Breast epithelium (tissue), 4 donors: Measurements from ENCODE around the gene PPP1R11. TPM values are rescaled to one million over a fixed set of nuclear protein-coding genes. Genes with fewer than 3 reads are reported as not detected.
"Not testable (repeated sequence)": the region's sequence is repeated elsewhere in the genome, so short reads cannot be mapped to it uniquely, and the experiment has no call there.

Experiments used
- DNase-seq, 2 donors: peaks; one replicate each; pipeline ENCODE4 v3.0.0-alpha.2; 2019; ENCODE audit warnings: low spot score in 2 of 2
- H3K27ac ChIP-seq, 2 donors: fragments of 200-600 bp; sonication (generic) in 1 of 2; one replicate each; pipeline ENCODE4 v1.5.1; 2016 to 2019; ENCODE audit warnings: mild to moderate bottlenecking in 1 of 2
- H3K27me3 ChIP-seq, 2 donors: fragments of 200-600 bp; sonication (generic) in 1 of 2; one replicate each; pipeline versions ENCODE4 v1.5.1 to v1.6.0; 2017 to 2019; ENCODE audit warnings: control low read depth in 1 of 2, mild to moderate bottlenecking in 1 of 2
- H3K36me3 ChIP-seq: fragments of 200-600 bp; one replicate; pipeline ENCODE4 v1.5.1; 2019
- H3K4me1 ChIP-seq, 2 donors: fragments of 200-600 bp; sonication (generic); one replicate each; pipeline ENCODE4 v1.5.1; 2016 to 2019; ENCODE audit warnings: control low read depth in 1 of 2
- H3K4me3 ChIP-seq, 3 donors: fragments of 200-600 bp; sonication (generic); 1 replicate in 2 of 3; 2 replicates in 1 of 3; pipeline ENCODE4 v1.5.1; 2016 to 2019; ENCODE audit warnings: mild to moderate bottlenecking in 3 of 3, moderate library complexity in 2 of 3
- H3K9me3 ChIP-seq, 2 donors: fragments of 200-600 bp; sonication (generic) in 1 of 2; one replicate each; pipeline ENCODE4 v1.5.1; 2016 to 2019; ENCODE audit warnings: control low read depth in 1 of 2
- POLR2A ChIP-seq: fragments of 450-650 bp; IDR thresholded peaks from one replicate; pipeline ENCODE4 v1.6.1; 2016; ENCODE audit warnings: antibody characterized with exemption, mild to moderate bottlenecking, moderate library complexity
- POLR2AphosphoS5 ChIP-seq, 3 donors: sonication (generic); formaldehyde crosslinking; IDR thresholded peaks; one replicate each; pipeline ENCODE4 v1.6.1; 2017; ENCODE audit warnings: antibody characterized with exemption in 3 of 3
- intact Hi-C: fragments of 100-400 bp; cut with DNase I; formaldehyde crosslinking; loops from one replicate; pipeline ENCODE4 v1.15.1; 2023; ENCODE audit warnings: low total_unique reads
- total RNA-seq, 3 donors: library from RNA; depleted of rRNA; stranded (reverse); fragments of >200 nt; gene quantifications; one replicate each; pipeline ENCODE4 v1.1.0, GENCODE V29; 2016
- TF ChIP-seq, protein P1 (sequence below), 3 donors: fragments of 450-650 bp; IDR thresholded peaks; one replicate each; pipeline ENCODE4 v1.5.1; 2016 to 2017; ENCODE audit warnings: antibody characterized with exemption in 3 of 3, mild to moderate bottlenecking in 3 of 3, moderate library complexity in 3 of 3

Gene PPP1R11
- total RNA-seq, 3 donors from 2014 or later, result 28.2 to 43.5 (median 35.8) TPM

DNA sequence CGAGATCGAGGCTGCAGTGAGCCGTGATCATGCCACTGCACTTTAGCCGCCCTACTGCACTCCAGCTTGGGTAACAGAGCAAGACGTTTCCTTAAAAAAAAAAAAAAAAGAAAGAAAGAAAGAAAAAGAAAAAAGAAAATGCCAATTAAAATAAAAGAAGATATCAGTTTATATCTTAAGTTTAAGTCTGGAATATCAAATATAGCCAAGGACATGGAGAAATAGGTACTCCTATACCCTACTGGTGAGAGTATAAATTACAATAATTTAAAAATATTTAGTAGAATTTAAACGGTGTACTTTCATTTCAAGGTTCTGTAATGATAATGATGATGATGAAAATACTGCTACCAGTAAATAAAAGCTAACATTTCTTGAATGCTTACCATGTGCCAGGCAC is 49.7 kb downstream of the PPP1R11 start:
- no peak overlapping the region for H3K4me3 ChIP-seq
- no peak for DNase-seq
- TF ChIP-seq, protein P1, sequence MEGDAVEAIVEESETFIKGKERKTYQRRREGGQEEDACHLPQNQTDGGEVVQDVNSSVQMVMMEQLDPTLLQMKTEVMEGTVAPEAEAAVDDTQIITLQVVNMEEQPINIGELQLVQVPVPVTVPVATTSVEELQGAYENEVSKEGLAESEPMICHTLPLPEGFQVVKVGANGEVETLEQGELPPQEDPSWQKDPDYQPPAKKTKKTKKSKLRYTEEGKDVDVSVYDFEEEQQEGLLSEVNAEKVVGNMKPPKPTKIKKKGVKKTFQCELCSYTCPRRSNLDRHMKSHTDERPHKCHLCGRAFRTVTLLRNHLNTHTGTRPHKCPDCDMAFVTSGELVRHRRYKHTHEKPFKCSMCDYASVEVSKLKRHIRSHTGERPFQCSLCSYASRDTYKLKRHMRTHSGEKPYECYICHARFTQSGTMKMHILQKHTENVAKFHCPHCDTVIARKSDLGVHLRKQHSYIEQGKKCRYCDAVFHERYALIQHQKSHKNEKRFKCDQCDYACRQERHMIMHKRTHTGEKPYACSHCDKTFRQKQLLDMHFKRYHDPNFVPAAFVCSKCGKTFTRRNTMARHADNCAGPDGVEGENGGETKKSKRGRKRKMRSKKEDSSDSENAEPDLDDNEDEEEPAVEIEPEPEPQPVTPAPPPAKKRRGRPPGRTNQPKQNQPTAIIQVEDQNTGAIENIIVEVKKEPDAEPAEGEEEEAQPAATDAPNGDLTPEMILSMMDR (IDR thresholded peaks at IDR 0.05), result no peak
- TF ChIP-seq POLR2AphosphoS5 (IDR thresholded peaks at IDR 0.05), result no peak
- no peak for TF ChIP-seq POLR2A
- no peaks in the 10 kb centered on the region for H3K9me3 ChIP-seq
- no peaks in the 10 kb centered on the region for H3K4me1 ChIP-seq
- intact Hi-C loops, result no loop called here
- H3K36me3 ChIP-seq, result no peaks in the 10 kb centered on the region
- H3K27ac ChIP-seq, result no peak overlapping the region
- peaks cover 0 to 17% of the 10 kb centered on the region in 2 donors for H3K27me3 ChIP-seq

DNA sequence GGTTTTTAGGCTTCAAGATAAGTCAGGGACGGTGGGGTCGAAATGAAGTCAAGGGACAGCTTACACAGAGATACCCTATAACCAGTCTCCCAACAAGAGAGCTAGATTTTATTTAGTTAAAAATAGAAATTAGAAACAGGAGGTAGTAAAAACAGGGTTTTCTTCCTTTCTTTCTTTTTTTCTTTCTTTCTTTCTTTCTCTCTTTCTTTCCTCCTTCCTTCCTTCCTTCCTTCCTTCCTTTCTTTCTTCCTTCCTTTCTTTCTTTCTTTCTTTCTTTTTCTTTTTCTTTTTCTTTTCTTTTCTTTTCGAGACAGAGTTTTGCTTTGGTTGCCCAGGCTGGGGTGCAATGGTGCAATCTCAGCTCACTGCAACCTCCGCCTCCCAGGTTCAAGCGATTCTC is 51.7 kb downstream of the PPP1R11 start:
- H3K27me3 ChIP-seq, DNase-seq, intact Hi-C loops, H3K4me1 ChIP-seq, H3K27ac ChIP-seq, H3K36me3 ChIP-seq, H3K9me3 ChIP-seq, H3K4me3 ChIP-seq: not testable (repeated sequence)

Other genes with a start within 250 kb of the PPP1R11 start
- gene HLA-G, start 239.4 kb upstream of the PPP1R11 start, total RNA-seq, result not detected
- 100 to 1,000 TPM; 327 to 617 (median 473) TPM for gene HLA-A, start 124.7 kb upstream of the PPP1R11 start, total RNA-seq
- 10 to 100 TPM; 14.2 to 39.7 (median 24.1) TPM for gene POLR1H, start 5.9 kb upstream of the PPP1R11 start, total RNA-seq
- gene RNF39, start 8.6 kb downstream of the PPP1R11 start, total RNA-seq, result 10 to 100 TPM in 2 of 3 donors, not detected in 1; 11.1 to 40.0 TPM
- gene TRIM31, start 45.9 kb downstream of the PPP1R11 start, total RNA-seq, result 1 to 10 TPM in 1 of 3 donors, not detected in 2; 3.3 TPM
- under 1 TPM in 1 of 3 donors, not detected in 2; 0.33 TPM for gene TRIM40, start 68.9 kb downstream of the PPP1R11 start, total RNA-seq
- gene TRIM10, start 94.0 kb downstream of the PPP1R11 start, total RNA-seq, result not detected
- under 1 TPM in 1 of 3 donors, not detected in 2; 0.33 TPM for gene TRIM15, start 96.3 kb downstream of the PPP1R11 start, total RNA-seq
- gene TRIM26, start 146.2 kb downstream of the PPP1R11 start, total RNA-seq, result 10 to 100 TPM; 31.7 to 66.2 (median 47.5) TPM